Skeletal muscle satellite cell (primary cell): Measurements from ENCODE around the gene ITGB5.

Experiments
- H3K27me3 ChIP-seq: 2 replicates; pipeline ENCODE4 v1.7.0; 2013; ENCODE audit warnings: low read length; ENCODE audit not compliant: control insufficient read depth, insufficient read depth
- H3K36me3 ChIP-seq: 2 replicates; pipeline ENCODE4 v1.7.0; 2013; ENCODE audit warnings: mild to moderate bottlenecking, control low read depth, low read length; ENCODE audit not compliant: insufficient read depth
- H3K4me1 ChIP-seq: 2 replicates; pipeline ENCODE4 v1.7.0; 2013; ENCODE audit warnings: low read length; ENCODE audit not compliant: control insufficient read depth, insufficient read depth
- H3K4me2 ChIP-seq: 2 replicates; pipeline ENCODE4 v1.7.0; 2013; ENCODE audit warnings: mild to moderate bottlenecking, low read length
- H3K4me3 ChIP-seq: 2 replicates; pipeline ENCODE4 v1.7.0; 2013; ENCODE audit warnings: low read length
- H3K9ac ChIP-seq: 2 replicates; pipeline ENCODE4 v1.7.0; 2013; ENCODE audit warnings: mild to moderate bottlenecking, low read depth, low read length, moderate library complexity
- H3K9me3 ChIP-seq: replicated peaks from 2 replicates; pipeline ENCODE4 v1.7.0; 2013; ENCODE audit warnings: mild to moderate bottlenecking, control low read depth, low read length

The ITGB5 gene

DNA sequence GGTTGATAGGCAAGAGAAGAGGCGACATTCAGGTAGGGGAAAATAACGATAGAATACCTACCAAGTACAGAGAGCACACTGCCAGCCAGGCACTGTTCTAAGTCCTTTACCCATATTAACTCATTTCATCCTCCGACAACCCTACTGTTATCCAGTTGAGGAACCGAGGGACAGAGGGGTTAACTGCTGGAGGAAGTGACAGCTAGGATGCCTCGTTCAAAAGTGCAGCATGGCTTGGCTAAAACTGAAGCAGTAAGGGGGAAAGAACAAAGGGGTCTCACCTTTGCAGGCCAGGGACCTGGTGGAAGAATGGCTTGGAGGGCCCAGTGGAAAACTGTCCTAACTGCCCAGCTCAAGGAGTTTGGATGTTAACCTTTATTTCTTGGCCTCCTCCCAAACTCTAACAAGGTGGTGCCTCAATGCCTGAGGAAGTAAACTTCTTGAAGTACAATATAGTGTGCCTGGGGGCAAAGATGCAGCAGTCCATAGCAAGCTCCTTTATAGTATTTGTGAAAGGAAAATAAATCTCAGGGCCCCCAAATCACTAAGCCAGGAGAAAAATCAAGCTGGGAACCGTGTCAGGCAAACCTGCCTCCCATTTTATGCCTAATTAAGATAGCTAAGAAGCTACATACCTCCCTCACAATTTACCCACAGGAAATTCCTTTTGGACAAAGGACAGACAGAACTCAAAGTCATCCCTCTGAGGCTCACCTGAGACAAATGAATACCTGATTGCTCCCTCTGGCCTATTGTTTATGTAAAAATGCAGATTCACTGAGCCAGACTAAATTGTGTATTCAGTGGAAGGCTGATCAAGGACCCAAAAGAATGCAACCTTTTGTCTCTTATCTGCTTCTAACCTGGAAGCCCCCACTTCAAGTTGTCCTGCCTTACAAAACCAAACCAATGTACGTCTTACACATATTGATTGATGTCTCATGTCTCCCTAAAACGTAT is 1.6 kb upstream of the ITGB5 start:
- peaks cover 18% of the 10 kb centered on the region for H3K4me1 ChIP-seq
- H3K9me3 ChIP-seq, result no peaks in the 10 kb centered on the region
- no peak overlapping the region for H3K4me3 ChIP-seq
- no peaks in the 10 kb centered on the region for H3K27me3 ChIP-seq
- no peak overlapping the region for H3K4me2 ChIP-seq
- H3K9ac ChIP-seq, result no peak overlapping the region
- peaks cover 7% of the 10 kb centered on the region for H3K36me3 ChIP-seq

DNA sequence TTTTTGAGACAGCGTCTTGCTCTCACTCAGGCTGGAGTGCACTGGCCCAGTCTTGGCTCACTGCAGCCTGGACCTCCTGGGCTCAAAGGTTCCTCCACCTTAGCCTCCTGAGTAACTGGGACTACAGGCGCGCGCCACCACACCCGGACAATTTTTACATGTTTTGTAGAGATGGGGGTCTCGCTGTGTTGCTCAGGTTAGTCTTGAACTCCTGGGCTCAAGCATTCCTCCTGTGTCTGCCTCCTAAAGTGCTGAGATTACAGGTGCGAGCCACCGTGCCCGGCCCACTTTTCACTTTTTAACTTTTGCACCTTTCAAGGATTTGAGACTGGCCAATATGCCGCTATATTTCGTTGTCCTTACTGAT is 750 bp upstream of the ITGB5 start:
- Histone ChIP-seq H3K27me3 (no peaks in the 10 kb centered on the region), H3K9ac (peak overlapping the region; percentile 92), H3K9me3 (no peaks in the 10 kb centered on the region), H3K4me1 (peaks cover 26% of the 10 kb centered on the region), H3K4me2 (peak overlapping the region; percentile 91), H3K4me3 (peak overlapping the region; percentile 77), H3K36me3 (peaks cover 15% of the 10 kb centered on the region)

DNA sequence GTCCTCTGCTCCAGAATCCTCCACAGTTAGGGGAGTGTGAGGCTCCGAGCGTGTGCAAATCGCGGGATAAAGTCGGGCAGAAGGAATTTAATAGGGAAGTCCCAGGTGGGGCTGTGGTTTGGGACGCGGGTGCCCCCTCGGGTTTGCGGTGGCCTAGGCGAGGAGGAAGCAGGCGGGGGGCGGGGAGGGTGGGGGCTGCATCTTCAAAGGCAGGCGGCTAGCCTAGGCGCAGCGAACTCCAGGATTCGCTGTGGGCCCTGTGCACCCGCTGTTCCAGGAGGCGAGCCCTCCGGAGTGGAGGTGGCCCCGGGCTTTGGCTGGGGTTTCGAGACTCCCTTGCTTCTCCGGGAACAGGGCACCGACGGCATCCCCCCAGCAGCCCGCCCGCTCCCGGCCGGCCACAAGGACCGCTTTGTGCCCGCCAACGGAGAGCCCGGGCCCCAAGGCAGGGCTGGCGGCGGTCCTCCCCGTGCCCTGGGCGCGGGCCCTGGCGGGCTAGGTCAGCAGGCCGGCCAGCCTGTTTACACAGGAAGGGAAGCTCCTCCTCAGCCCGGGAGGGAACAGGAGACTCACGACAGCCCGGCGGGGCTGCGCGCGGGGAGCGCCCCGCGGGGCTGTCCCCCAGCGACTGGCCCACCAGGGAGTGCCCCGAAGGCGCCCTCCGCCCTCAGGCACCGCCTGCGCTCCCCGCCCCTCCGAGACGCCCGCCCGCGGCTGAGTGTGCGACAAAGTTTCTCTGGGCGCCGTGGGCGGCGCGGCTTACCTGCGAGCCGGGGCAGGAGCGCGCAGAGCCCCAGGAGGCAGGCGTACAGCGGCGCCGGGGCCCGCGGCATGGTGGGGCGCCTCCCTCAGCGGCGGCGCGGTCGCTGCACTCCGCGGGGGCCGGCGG is 753 bp downstream of the ITGB5 start:
- Histone ChIP-seq H3K36me3 (peaks cover 19% of the 10 kb centered on the region), H3K4me2 (peak overlapping the region; percentile 91), H3K27me3 (no peaks in the 10 kb centered on the region), H3K9me3 (no peaks in the 10 kb centered on the region), H3K4me3 (peak overlapping the region; percentile 77), H3K9ac (peak overlapping the region; percentile 92), H3K4me1 (peaks cover 38% of the 10 kb centered on the region)

DNA sequence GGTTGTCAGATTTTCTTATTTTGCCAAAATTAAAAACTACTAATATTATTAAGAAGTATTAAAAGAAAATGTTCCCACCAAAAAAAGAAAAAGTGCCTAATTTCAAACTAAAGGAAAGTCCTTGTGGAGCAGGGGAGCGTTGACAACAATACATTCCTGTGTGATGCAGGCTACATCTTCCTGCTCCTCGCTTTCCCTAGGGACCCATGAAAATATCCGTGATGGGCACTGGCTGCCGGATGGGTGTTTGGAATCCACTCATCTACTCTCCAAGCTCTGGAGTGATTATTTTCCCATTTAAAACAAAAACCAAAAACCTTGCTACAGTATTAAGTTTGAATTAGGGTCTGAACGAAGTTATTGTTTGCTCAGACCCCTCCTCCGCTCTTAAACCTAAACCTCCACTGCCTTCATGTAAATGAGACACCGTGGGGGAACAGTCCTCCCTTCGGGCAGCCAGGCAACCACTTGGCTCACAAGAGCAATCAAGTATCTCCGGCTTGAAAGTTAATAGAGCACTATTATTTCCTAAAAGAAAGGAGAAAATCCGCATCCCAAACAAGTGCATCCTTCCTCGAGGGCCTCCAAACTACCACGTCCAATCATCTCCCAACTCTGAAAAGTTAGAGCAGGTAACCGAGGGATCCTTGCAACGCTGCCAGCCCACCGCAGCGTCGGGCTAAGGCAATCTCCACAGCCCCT is 1.5 kb downstream of the ITGB5 start:
- Histone ChIP-seq H3K36me3 (peaks cover 19% of the 10 kb centered on the region), H3K9me3 (no peaks in the 10 kb centered on the region), H3K4me1 (peaks cover 38% of the 10 kb centered on the region), H3K27me3 (no peaks in the 10 kb centered on the region), H3K9ac (peak overlapping the region; percentile 92), H3K4me3 (peak overlapping the region; percentile 77), H3K4me2 (peak overlapping the region; percentile 91)

DNA sequence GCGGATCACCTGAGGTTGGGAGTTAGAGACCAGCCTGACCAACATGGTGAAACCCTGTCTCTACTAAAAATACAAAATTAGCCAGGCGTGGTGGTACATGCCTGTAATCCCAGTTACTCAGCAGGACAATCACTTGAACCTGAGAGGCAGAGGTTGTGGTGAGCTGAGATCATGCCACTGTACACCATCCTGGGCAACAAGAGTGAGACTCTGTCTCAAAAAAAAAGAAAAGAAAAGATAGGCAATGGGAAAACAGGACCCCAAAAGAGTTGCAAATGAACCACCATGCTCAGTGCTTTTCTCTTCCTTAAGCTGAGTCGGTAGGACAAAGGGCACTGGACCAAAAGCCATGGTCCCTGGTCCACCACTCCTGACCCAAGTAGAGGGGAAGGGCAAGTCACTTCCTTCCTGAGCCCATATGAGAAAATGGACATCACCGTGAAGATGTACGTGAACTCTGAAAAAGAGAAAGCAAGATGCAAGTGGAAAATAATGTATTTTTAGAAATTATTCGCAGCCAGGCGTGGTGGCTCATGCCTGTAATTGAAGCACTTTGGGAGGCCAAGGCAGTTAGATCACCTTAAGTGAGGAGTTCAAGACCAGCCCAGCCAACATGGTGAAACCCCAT is 2.6 kb downstream of the ITGB5 start:
- Histone ChIP-seq H3K4me1 (peaks cover 47% of the 10 kb centered on the region), H3K4me3 (peak overlapping the region; percentile 77), H3K36me3 (peaks cover 19% of the 10 kb centered on the region), H3K4me2 (peak overlapping the region; percentile 91), H3K27me3 (no peaks in the 10 kb centered on the region), H3K9ac (peak overlapping the region; percentile 92), H3K9me3 (no peaks in the 10 kb centered on the region)

DNA sequence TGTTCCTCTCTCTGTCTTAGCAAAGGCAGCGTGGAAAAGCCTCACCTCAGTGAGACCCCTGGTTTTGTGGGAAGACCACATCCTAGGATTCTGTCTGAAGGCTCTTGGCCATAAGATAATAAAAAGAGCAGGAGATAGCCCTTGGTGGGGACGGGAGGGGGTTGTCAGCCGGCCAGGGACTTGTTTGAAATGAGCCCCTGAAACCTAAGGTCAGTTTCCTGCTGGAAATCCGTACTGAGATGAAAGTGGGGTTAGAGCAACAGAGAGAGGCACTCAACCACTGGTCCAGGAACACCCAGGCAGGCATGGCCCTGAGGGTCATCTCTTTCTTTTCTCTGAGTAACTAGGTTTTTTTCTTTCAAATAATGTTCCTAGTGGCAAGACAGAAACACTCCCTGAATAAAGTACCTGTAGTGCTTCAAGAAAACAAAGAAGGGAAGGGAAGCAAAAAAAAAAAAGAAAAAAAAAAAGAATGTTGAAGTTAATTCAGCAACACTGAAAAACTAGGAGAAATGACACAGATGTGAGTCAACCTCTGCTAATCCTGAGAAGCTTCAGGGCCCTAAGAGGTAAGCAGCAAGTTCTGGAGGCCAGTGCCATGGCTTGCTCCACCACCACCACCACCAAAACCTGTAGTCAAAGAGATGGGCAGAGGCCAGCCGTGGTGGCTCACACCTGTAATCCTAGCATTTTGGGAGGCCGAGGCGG is 3.2 kb downstream of the ITGB5 start:
- Histone ChIP-seq H3K4me1 (peaks cover 53% of the 10 kb centered on the region), H3K27me3 (no peaks in the 10 kb centered on the region), H3K4me2 (peak overlapping the region; percentile 91), H3K9me3 (no peaks in the 10 kb centered on the region), H3K9ac (peak overlapping the region; percentile 92), H3K4me3 (no peak overlapping the region), H3K36me3 (peaks cover 19% of the 10 kb centered on the region)

DNA sequence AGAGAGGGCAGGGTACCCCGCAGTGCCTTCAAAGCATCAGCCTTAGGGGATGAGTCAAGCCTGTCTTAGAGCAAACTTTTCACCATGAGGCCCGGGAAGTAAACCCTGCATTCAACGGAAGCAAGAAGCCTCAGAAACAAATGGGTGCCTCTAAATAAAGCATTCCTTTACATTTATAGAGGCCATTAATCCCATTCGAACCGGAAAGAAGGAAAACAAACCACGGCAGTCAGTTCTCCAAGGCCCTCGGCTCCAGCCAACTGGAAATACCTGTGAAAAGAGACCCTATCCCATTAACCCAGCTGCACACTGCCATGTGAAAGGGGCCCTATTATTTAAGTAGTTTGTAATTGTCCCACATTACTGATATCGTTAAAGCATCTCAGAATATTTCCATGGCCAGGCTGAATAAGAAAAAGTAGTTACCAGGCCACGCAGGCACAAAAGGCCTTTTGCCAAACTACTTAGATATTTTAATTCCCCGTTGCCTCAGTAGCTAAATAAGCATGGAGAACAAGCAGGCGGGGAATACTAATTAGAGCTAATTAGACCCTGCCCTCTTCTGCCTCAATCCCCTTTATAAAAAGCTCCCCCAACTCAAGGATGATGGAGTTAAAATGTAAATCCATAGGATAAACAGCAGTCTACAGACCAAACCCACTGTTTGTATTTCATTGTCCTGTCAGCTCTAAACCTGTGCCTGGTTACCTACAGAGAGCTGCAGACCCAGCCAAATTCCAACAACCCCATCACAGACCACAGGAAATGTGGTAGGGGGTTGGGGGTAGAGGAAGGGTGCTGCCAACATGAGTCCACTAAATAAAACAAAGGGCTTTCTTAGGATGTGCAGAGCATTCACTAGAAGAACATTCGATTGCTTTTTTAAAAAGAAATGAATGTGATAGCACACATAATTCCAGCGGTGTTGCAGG is 4.1 kb downstream of the ITGB5 start:
- Histone ChIP-seq H3K4me1 (peaks cover 58% of the 10 kb centered on the region), H3K4me2 (peak overlapping the region; percentile 91), H3K9ac (peak overlapping the region; percentile 49), H3K36me3 (peaks cover 19% of the 10 kb centered on the region), H3K9me3 (no peaks in the 10 kb centered on the region), H3K27me3 (no peaks in the 10 kb centered on the region), H3K4me3 (no peak overlapping the region)

DNA sequence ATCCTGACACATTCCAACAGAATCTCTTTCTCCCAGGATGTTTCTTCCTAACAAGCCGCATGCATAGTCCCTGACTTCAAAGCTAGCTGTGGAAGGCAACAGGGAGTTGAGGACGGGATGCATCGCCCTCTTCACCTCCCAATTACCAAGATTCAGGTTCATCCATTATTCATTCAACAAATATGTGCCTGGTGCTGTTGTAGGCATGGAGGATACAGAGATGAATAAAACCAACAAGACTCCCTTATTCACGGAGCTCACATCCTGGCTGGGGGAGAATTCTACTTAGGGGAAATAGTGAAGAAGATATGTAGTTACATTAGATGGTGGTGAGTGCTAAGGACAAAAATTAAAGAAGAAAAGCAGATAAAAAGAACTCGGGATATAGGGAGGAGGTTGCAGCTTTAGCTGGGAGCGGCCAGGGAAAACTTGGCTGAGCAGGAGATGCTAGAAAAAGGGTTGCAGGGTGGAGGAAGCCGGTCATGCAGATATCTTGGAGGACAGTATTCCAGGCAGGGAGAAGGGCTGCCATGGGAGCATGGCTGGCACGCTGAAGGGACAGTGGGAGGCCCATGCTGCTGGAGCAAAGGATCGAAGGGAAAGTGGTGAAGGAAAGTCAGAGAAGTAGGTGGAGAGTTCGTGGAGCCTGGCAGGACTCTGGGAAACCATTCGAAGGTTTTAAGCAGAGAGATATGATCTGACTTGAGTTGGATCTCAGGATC is 5.0 kb downstream of the ITGB5 start:
- Histone ChIP-seq H3K4me1 (peaks cover 62% of the 10 kb centered on the region), H3K27me3 (no peaks in the 10 kb centered on the region), H3K4me2 (no peak overlapping the region), H3K4me3 (no peak overlapping the region), H3K9ac (no peak overlapping the region), H3K36me3 (peaks cover 19% of the 10 kb centered on the region), H3K9me3 (no peaks in the 10 kb centered on the region)

DNA sequence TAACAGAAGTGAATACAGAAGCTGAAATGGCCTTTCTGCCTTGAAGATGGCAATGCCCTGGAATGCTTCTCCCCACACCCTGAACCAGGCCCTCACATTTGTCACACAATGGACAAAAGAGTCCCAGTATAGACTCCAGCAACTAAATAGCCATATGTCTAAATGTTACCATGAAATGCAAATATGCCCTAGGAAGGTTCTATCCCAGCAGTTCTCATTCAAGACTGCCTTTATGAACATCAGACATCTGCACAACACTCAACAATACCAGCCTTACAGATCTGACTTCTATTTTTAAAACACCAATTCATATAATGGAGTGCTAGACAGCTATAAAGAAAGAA is 7.9 kb downstream of the ITGB5 start:
- peak overlapping the region; percentile 53 for H3K9ac ChIP-seq
- peak overlapping the region; percentile 66 for H3K4me2 ChIP-seq
- peak overlapping the region; percentile 20 for H3K4me3 ChIP-seq
- H3K4me1 ChIP-seq, result peaks cover 65% of the 10 kb centered on the region
- peaks cover 15% of the 10 kb centered on the region for H3K36me3 ChIP-seq
- H3K27me3 ChIP-seq, result no peaks in the 10 kb centered on the region
- no peaks in the 10 kb centered on the region for H3K9me3 ChIP-seq
